UCSD-AML1 (cell line): ENCODE data around the gene RBM4B.

Source experiments
- DNase-seq: peaks from one replicate; lab custom pipeline; 2025; ENCODE audit not compliant: unreplicated experiment; lab: John Stamatoyannopoulos, UW

RBM4B gene

DNA sequence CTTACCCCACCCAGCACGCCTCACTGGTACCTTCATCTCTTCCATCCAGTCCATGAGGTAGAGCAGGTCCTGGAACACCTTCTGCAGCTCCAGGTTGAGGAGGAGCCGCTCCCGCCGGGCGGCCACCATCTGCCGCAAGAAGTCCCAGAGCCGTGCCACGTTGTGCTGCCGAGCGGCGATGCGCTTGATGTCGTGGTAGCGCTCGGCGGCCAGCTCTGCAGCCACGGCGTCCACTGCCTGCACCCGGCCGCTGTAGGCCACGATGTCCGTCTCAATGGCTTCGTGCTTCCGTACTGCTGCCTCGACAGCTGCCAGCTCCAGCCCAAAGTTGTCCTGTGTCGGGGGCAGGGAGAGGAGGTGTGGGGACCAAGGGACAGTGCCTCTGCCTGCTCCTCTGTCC, 29.8 kb upstream of the RBM4B start:
- DNase-seq = no peak

DNA sequence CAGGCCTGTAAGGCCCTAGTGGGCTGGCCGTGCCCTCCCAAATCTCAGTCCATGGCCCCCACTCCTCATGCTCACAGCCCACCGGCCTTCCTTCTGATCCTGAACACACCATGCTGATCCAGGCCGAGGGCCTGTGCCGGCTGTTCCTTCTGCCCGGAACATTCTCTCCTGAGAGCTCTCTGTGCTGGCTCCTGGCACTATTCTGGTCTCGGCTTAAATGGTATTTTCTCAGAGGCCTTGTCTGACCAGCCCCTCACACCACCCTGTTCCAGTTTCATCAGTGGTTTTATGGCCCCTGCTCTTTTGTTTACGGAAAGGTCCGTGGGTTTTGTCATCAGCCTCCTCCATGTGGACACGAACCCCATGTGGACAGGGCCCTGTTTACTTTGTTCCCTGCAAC, 29.3 kb upstream of the RBM4B start:
- no peak for DNase-seq

DNA sequence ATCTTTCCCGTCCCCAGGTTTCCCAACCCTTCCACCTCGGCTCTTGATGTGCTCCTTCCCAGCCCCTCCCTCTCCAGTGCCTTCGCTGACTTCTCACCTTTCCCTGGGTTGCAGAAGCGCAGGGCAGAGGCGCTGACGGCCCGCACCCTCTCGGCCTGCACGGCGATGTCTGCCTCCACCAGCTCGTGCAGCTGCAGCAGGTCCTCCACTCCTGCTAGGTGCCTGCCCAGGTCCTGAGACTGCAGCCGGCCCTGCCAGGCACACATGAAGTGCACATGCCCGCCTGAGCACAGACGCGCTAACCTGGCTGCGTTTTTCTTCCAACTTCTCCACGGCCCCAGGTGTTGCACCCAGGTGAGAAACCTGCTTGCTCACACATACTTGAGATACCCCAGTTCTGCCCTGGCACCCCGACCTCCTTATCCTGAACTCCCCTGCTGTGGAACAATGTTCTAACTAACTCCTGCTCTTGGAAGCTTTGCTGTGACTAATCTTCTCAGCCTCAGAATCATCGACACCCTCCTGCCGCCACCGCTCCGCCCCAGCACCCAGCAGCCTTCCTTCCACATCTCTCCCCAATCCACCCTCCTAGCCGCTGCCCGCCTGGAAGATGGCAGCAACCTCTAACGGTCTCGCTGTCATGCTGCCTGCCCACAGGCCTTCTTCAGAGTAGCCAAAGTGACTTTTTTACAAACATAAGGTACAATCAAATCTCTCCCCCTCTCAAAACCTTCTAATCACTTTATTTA, 28.1 kb upstream of the RBM4B start:
- DNase-seq = no peak

DNA sequence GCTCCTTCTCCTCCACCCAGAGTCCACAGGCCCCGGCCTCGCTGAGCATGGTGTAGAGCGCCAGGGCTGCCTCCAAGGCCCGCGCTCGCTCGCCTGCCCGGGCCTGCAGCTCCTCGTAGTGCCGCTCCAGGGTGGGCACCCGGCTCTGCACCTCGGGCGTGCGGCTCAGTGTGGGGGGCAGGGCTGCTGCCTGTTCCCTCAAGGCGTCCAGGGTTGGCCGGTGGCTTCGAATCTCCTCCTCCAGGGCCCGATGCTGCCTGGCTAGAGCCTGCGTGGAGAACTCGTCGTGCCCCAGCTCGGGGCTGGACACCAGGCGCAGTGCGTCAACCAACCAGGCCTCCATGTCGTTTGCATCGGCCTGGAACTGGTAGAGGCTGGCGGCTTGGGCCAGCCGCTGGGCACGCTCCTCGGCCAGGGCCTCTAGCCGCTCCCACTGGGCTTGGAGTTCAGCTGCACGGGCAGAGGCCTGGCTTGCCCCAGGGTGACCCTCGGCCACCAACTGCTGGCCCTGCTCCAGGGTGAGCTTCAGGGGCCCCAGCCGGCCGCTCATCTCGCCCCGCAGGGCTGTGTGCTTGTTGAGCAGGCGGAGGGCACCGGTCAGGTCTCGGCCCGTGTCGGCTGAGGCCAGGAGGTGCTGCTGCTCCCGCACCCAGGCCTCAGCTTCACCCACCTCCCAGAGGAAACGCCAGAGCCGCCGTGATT, 27.1 kb upstream of the RBM4B start:
- DNase-seq = no peak

DNA sequence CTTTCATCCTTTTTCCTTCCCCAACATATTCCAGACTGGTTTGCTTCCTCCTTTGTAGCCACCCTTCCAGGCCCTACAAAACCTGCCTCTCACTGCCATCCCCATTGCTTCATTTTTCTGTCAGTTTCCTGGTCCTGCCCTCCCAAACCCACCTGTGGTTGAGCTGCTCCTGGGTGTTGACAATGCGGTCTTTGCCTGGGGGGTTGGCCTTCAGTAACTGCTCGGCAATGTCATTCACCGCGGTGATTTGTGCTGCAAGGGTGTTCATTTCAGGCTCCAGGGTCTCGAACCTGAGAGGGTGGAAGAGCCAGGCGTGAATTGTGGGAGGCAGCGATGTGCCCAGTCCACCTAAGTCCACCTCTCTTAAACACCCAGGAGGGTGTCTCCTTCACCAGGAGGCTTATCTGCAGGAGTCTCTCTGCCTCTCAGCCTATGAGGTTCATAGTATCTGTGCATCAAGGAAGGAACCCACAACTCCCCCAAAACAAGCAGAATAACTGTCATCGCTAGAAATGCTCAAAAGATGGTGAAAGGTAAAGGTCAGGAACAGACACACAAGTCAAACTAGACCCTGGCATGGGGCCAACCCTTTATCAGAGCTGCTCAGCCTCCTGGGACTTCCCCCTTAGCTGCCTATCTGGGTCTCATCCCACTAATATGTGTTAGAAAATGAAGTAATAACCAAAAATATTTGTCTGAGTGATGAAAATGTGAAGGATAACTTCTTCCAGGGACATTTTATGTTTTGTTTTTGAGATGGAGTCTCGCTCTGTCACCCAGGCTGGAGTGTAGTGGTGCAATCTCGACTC, 23.9 kb upstream of the RBM4B start:
- no peak for DNase-seq

DNA sequence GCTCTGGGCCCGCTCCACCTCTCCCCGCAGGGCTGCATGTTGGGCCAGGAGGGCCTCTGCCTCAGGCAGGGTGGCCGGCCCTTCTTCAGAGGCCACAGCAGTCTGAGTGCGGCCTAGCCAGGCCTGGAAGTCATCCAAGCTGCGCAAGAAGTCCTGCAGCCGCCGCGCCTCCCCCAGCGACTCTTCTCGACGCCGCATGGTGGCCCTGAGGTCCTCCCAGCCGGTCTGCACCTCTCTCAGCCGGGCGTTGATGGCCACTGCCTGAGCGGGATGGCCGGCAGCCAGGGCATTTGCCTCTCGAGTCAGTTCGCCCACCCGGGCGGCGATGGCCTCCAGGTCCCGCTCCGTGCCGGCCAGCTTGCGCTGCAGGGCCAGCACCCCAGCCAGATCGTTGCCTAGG, 23.1 kb upstream of the RBM4B start:
- DNase-seq = no peak

DNA sequence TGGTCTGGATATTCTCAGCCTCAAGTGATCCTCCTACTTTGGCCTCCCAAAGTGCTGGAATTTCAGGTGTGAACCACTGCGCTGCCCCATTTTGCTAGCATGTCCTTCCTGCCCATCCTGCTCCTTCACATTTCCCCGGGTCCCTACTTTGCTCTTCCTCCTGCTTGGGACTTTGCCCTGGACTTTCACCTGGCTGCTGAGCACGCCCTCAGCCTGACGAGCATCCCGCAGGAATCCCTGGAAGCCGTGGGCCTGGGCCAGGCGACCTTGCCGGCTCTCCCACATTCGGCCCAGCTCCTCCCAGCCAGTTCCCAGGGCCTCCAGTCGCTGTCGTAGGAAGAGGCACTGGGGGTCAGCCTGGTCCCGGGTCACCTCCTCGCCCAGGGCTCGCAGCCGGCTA, 22.6 kb upstream of the RBM4B start:
- no peak for DNase-seq

DNA sequence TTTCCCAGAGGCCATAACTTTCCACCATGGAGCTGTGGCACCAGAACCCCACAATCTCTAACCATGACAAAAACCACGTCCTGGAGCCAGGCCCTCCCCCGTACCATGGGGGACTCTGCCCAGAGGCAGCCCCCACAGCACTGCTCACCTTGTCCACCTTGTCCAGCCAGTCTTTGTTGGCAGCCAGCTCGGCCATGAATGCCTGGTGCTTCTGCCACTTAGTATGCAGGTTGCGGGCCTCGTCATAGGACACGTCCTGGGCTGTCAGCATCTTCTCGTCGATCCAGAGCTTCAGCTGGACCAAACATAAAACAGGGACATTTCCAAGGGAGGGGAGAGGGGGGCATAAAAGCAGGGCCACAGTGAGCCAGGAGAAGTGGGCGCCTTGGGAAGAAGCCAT, 20.8 kb upstream of the RBM4B start:
- DNase-seq = no peak

DNA sequence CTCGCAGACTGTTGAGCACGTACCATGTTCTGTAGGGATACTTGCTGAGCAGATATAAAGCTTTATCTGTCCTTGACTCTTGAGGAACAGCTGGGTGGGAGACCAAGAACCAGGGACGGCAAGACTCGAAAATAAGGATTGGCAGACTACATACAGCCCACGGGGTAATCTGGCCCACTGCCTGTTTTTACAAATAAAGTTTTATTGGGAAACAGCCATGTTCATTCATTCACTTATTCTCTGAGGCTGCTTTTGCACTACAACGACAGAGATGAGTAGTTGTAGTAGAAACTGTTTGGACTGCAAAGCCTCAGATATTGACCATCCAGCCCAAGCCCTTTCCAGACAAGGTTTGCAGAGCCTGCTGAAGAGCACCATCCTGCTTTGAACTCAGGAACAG, 20.3 kb upstream of the RBM4B start:
- DNase-seq = no peak

DNA sequence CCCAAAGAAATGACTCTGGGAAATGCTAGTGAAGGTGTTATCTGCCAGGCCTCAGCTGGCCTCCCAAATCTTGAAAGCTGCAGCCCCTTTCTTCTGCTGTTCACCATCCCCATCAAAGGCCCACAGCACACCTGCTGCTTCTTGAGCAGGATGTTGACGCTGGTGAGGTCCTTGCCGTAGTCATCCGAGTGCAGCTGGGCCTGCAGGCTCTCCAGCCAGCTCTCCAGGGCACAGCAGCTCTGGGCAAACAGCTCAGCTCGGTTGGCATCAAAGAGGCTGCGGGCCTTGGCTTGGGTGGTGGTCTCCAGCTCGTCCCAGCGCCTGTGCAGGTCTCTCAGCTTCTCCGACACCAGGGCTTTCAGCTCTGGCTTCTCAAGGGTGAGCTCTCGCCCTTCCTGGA, 18.5 kb upstream of the RBM4B start:
- no peak for DNase-seq

DNA sequence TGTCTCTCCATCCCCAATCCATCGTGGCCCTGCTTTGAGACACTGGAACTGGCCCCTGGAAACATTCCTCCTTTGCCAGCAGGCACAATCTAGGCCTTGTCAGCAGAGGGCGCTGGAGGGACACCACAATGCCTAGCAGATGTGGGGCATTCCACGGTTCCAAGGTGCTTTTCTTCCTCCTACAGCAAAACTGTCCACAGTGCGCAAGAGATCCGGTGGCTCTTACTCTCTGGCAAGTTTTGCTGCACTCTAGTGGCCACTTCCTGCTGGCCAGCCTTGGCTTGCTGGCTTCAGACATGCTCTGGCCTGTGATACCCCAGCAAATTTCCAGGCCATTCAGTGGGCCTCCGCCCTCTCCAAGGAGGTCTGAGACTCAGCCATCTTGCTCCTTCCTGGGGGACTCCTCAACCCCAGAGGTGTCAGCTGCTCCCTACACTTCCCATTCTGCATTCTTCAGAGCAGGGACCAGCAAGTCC, 17.1 kb upstream of the RBM4B start:
- peak; percentile 82 for DNase-seq

DNA sequence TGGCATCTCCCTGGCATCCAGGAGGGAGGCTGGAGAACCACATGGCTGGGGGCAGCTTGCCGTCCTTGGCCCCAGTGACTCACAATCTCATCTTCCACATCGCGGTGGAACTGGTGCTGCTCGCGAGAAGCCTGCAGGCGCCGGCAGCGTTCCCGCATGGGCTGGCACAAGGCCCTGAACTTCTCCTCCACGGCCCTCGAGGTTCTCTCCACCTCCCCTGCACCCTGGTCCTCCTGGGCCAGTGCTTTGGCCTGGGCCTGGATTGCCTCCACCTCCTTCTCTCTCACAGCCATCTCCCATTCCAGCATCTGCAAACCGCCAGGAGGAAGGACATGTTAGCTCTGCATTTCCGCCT, 16.3 kb upstream of the RBM4B start:
- no peak for DNase-seq

DNA sequence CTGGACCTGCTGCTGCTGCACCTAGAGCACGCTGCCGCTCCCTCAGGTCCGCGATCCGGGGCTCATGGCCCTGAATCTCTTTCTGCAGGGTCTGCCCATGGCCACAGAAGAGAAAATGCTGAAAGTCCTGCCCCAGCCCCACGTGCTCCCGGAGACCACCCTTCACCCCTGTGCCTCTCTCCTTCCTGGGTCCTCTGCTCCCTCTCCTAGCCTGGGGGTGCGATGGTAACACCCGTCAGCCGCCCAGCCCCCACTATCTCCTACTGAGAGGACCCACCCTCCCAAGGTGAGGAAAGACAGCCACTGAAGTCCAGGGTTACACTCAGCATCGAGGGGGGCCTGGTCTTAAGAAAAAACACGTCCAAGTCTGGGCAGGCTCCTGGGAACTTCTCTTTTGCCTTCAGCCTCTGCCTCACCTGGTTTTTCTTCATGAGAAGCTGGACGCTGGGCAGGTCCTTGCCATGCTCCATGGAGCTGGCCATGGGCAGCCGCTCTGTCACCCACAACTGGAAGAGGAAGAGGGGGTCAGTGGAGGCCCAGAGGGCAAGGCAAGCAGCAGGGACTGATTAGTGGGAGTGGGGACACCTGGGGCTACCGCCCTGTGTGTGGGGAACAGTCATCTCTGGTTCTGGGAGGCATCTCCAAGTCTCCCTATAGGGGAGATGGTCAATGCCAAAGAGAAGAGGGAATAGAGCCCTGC, 15.8 kb upstream of the RBM4B start:
- DNase-seq = no peak

DNA sequence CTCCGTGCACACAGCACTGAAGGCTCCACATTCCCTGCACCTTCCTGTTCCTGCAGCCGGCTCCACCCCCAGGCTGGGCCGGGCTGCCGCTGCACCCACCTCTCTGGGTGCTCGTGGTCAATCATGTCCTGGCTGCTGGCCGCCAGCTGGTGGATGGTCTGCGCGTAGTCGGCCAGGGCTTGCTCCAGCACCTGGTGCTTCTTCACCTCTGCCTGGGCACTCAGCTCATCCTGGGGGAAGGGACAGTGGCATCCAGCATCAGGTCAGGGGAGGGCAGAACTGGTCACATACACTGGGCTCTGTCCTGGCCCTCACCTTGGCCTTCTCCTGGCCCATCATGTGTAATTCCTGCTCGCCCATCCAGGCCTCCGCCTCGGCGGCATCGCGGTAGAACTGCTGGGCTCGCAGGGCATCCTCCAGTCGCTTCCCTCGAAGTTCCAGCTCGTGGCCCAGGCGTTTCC, 15.2 kb upstream of the RBM4B start:
- DNase-seq = no peak

DNA sequence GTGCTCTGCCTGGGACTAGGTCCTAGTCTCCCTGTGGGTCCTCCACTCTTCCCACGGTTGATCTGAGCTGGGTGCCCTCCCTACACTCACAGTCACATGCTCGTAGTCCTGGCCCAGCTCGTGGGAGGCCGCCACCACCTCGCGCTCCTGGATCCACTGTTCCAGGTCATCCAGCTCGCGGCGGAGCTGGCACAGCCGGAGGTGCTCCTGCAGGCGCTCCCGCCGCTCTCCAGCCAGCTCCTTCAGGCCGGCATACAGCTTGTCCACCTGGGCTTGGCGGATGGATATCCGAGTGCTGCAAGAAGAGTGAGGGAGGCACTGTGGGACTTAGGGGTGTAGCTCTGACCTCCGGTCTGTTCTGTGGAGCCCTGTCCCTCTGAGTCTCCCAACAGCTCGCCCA, 14.8 kb upstream of the RBM4B start:
- DNase-seq = no peak

DNA sequence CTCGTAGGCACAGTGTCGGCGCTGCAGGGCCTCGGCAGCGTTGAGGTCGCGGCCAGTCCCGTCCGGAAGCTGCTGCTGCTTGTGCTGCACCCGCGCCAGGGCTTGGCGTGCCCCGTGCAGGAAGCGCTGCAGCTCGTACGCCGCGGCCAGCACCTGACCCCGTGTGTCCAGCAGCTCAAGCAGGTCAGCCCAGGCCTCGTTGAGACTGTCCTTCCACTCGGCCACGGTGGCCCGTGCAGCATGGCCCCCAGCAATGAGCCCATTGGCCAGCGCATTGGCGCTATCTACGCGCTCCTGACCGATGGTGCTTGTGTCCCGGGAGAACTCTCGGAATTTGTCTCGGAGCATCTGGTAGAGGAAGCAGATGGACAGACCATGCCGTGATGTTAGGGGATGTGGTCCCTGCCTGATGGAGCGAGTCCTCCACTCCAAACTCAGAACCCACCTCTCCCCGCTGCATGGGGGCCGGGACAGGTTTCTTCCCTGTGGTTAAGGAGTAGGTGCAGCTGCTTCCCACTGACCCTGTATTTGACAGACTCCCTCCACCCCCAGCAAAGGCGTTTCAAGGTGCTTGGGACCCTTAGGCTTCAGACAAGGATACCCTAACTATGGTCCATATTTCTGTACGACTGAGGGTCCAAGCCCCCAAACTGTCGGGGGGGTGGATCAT, 13.8 kb upstream of the RBM4B start:
- DNase-seq = no peak

DNA sequence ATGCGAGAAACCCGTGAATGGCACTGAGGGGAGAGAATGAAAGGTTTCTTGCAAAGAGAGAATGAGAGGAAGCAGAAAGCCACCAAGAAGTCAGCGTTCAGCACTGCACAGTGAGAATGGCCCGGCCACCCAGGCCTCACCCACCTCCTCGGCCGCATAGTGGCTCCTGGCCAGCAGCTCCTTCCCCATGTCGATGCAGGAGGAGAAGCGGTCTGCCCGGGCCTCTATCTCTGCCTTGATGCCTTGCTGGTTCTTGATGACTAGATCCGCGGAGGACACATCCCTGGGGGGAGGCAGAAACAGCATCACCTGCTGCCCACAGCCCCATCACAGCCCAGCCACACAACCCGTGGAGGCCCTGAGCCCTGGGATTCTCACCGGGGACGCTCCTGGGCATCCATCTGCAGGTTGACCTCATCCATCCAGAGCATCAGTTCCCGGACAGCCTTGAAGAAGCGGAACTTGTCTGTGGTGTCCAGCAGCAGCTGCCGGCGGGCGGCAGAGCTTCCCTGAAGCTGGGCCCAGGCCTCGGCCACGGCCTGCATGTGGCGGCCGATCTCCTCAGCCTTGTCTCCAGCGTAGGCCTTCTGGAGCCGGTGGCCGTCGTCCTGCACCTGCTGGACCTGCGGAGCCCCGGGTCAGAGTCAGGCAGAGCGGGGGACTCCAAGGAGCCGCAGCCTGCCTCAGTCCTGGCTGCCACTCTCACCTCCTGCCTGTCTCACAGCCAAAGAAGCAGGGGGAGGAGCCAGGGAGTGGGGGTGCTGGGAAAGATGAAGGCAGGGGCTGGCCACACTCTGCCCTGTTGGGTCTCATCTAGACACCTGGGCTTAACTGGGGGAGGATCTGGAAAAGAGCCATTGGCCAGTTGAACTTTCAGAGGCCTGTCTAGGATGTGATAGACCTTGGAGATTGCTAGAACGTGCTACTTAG, 12.2 kb upstream of the RBM4B start:
- DNase-seq = no peak

DNA sequence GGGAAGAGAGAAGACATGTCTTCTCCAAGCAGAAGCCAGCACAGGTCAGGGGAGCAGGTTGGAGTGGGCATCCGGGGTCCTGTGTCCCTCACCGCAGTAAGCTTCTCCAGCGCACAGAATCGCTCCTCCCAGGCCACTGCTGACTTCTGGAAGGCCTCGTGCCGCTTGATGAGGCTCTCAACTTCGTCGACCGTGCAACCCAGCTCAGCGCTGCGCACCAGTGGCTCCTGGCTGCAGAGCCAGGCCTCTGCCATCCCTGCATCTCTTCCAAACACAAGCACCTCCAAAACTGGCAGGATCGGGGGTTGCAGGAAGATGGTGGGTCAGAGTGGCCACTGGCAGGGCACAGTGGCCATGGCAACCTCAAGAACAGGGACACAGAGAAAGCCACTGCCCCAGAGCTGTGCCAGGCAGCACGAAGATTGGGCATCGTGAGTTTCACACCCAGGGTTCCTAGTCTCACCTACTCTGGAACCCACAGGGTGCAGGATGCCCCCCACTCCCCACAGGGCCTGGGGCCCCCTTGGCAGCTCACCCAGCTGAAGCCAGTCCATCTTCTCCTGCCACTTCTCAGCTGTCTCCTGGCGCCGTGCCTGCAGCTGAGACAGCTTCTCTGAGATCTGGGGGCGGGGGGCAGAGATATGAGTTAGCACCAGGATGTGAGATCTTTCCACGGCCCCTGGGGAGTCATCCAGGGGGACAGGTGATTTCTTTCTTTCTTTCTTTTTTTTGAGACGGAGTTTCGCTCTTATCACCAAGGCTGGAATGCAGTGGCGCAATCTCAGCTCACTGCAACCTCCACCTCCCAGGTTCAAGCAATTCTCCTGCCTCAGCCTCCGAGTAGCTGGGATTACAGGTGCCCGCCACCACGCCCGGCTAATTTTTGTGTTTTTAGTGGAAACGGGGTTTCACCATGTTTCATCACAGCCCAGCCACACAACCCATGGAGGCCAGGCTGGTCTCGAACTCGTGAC, 11.2 kb upstream of the RBM4B start:
- DNase-seq = no peak
